Sigmoid colon (tissue), 7 donors: ENCODE data around the gene C10orf105. TPM values are rescaled to one million over a fixed set of nuclear protein-coding genes. Genes with fewer than 3 reads are reported as not detected.
A peak's percentile ranks its signal among the peaks of the same experiment; 100 is the strongest.

ENCODE experiments used
- DNase-seq: peaks from one replicate; pipeline ENCODE4 v3.0.0-alpha.2; 2019
- H3K27ac ChIP-seq, 4 donors: fragments of 200-600 bp; sonication (generic); one replicate each; pipeline ENCODE4 v1.5.1; 2016 to 2019; ENCODE audit warnings: mild to moderate bottlenecking in 1 of 4
- H3K27me3 ChIP-seq, 3 donors: fragments of 200-600 bp; sonication (generic); one replicate each; pipeline ENCODE4 v1.5.1; 2019; ENCODE audit warnings: mild to moderate bottlenecking in 1 of 3
- H3K36me3 ChIP-seq, 4 donors: fragments of 200-600 bp; sonication (generic); one replicate each; pipeline ENCODE4 v1.5.1; 2016 to 2019
- H3K4me1 ChIP-seq, 4 donors: fragments of 200-600 bp; sonication (generic); one replicate each; pipeline ENCODE4 v1.5.1; 2017 to 2019
- H3K4me3 ChIP-seq, 4 donors: fragments of 200-600 bp; sonication (generic); one replicate each; pipeline ENCODE4 v1.5.1; 2017 to 2019; ENCODE audit warnings: mild to moderate bottlenecking in 2 of 4, moderate library complexity in 1 of 4
- H3K9me3 ChIP-seq, 4 donors: fragments of 200-600 bp in 3 of 4; sonication (generic) in 3 of 4; one replicate each; pipeline versions ENCODE4 v1.5.1 to v1.6.1; 2013 to 2019
- CTCF ChIP-seq, 4 experiments: fragments of 450-650 bp in 3 of 4; fragments of 200-600 bp in 1 of 4; IDR thresholded peaks; one replicate each; pipeline ENCODE4 v1.5.1; 2016 to 2019; ENCODE audit warnings: antibody characterized with exemption in 4 of 4, mild to moderate bottlenecking in 3 of 4, moderate library complexity in 2 of 4
- EP300 ChIP-seq, 4 donors: sonication (generic); formaldehyde crosslinking; IDR thresholded peaks; one replicate each; pipeline ENCODE4 v1.6.1; 2017; ENCODE audit warnings: antibody characterized with exemption in 4 of 4
- POLR2A ChIP-seq, 2 donors: fragments of 450-650 bp; IDR thresholded peaks; one replicate each; pipeline ENCODE4 v1.6.1; 2016; ENCODE audit warnings: antibody characterized with exemption in 2 of 2, mild to moderate bottlenecking in 2 of 2, moderate library complexity in 2 of 2
- POLR2AphosphoS5 ChIP-seq, 4 donors: sonication (generic); formaldehyde crosslinking; IDR thresholded peaks; one replicate each; pipeline ENCODE4 v1.6.1; 2017; ENCODE audit warnings: antibody characterized with exemption in 4 of 4
- WGBS, 2 donors: extraction: QIAGEN DNeasy Blood & Tissue Kit; methylation state at CpG; one replicate each; pipeline ENCODE4 v1.1.7; 2013; 5-methylcytosine and 5-hydroxymethylcytosine counted together
- intact Hi-C: fragments of 100-400 bp; cut with DNase I; formaldehyde crosslinking; loops from one replicate; pipeline ENCODE4 v1.15.1; 2023
- polyA plus RNA-seq, 3 donors: library from polyadenylated mRNA; stranded (reverse); fragments of 200-250 nt; gene quantifications; one replicate each; pipeline ENCODE4 v1.2.3, GENCODE V29; 2013
- total RNA-seq, 4 donors: library from RNA; depleted of rRNA; stranded (reverse); fragments of >200 nt; gene quantifications; one replicate each; pipeline ENCODE4 v1.1.0, GENCODE V29; 2016
- donor health status: healthy with polysubstance abuse.
- donor health status: Bipolar disorder and iron deficiency.
- donor health status: healthy.

The C10orf105 gene
- total and polyA plus RNA-seq, 7 donors: 0.25 to 0.55 TPM; not detected in 5

DNA sequence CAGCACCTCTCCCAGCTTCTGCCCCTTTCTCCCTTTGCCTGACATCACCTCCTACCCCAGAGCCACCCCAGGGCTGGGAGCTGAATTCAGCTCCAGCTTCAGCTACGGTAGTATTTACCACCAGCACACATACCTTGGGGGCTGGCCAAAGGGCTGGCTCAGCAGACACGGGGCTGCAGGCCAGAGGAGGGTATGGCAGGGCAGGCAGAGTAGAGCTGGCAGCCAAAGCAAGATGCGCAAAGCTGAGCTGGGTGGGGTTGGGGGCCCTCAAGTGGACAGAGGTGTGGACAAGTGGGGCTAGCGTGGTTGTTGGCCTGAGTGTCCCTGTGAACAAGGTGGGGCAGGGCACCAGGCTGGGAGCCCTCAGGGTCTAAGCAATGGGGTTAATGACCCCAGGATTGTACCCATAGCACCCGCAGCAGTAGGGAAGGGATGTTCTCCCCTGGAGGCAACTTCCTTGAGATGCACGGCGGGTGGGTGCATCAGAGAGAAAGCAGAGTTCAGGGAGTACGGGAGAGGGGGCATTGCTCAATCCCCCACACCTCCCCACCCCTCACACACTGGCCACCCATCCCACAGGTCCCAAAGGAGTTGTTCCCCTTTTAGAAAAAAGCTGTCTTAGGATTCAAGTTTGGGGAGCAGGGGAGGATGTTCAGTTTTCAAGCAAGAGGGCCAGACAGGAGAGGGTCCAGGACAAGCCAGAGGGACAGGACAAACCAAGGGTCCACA is 45.8 kb upstream of the C10orf105 start:
- peak in 3 of 4 donors; percentile 24 to 53 (median 53) for TF ChIP-seq POLR2AphosphoS5 (IDR thresholded peaks at IDR 0.05)
- TF ChIP-seq EP300 (IDR thresholded peaks at IDR 0.05): no peak
- peak in 2 of 4 experiments; percentile 3 to 31 for TF ChIP-seq CTCF (IDR thresholded peaks at IDR 0.05)
- peaks cover 0 to 98% (median 87%) of the 10 kb centered on the region in 4 donors for H3K4me1 ChIP-seq
- H3K27me3 ChIP-seq: no peaks in the 10 kb centered on the region
- no peak overlapping the region for H3K4me3 ChIP-seq
- peaks cover 0 to 23% (median 12%) of the 10 kb centered on the region in 4 donors for H3K36me3 ChIP-seq
- DNase-seq: peak; percentile 91
- no peaks in the 10 kb centered on the region for H3K9me3 ChIP-seq
- 68 to 71% methylated on average over 8 of the region's 8 CpGs for WGBS, 2 donors
- intact Hi-C loops: loop anchor here (2.0 to 5.0 kb wide), 2 partner anchors 53 to 87 kb away; partner anchors contain the start of gene PSAP
- peak overlapping the region; percentile 89 to 98 (median 92) for H3K27ac ChIP-seq

DNA sequence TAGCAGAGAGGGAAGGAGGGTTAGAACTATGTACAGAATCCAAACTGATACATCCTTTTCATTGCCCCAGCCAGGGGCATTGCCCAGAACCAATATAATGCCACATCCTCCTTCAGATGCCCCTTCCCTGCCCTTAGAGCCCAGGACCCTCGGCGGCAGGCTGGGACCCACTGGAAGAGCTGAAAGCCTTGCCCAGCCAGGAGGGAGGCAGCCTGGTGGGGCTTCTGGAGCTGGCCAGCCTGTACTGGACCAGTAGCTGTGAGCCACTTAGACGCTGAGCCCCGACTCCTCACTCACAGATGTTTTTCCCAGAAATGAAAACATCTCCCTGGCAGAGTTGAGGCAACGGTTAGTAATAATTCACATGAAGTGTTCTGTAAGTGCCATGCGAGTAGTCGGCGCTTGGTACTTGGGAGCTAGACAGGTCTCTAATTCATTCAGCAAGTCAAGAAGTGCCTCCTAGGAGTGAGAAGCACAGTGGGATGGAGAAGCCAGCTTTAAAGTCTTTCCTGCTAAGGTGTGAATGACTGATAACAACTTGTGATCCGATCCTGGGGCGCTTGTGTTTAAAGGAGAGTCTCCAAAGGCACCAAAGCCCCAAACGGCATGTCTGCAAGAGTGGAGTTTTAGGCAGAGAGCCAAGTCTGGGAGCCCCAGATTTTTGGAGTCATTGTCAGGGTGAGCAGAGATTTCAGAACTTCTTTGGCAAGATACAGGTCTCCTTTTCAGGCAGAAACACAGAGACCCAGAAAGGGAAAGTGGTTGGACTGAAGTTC is 44.0 kb upstream of the C10orf105 start:
- H3K4me3 ChIP-seq: no peak overlapping the region
- no peaks in the 10 kb centered on the region for H3K9me3 ChIP-seq
- H3K27me3 ChIP-seq: no peaks in the 10 kb centered on the region
- 76 to 81% methylated on average over 11 of the region's 11 CpGs for WGBS, 2 donors
- intact Hi-C loops: loop anchor here (2.0 kb wide), 1 partner anchor 51 kb away; no protein-coding TSS in a partner anchor
- DNase-seq: no peak
- peak overlapping the region; percentile 89 to 98 (median 92) for H3K27ac ChIP-seq
- peaks cover 0 to 83% (median 70%) of the 10 kb centered on the region in 4 donors for H3K4me1 ChIP-seq
- no peak for TF ChIP-seq EP300 (IDR thresholded peaks at IDR 0.05)
- no peak for TF ChIP-seq CTCF (IDR thresholded peaks at IDR 0.05)
- TF ChIP-seq POLR2A (IDR thresholded peaks at IDR 0.05): no peak
- no peak for TF ChIP-seq POLR2AphosphoS5 (IDR thresholded peaks at IDR 0.05)
- H3K36me3 ChIP-seq: peaks cover 0 to 32% (median 17%) of the 10 kb centered on the region in 4 donors

DNA sequence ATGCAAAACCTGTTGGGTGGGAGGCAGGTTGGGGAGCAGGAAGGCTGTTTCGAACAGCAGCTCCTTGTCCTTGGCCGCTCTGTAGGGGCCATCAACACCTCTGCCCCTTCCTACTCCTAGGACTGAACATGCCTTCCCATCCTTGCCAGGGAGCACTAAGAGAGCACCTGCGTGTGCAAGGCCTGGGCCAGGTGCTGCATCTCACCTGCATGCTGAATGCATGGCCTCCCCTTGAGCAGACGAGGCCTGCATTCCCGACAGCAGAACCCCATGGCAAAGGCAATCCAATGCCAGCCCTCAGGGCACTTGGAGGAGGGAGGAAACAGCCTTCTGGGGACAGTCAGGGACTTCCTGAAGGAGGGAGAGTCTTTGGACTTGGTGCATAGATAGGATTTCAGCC is 42.7 kb upstream of the C10orf105 start:
- Histone ChIP-seq H3K27me3 (no peaks in the 10 kb centered on the region), H3K4me3 (no peak overlapping the region), H3K36me3 (peaks cover 3 to 37% (median 20%) of the 10 kb centered on the region in 4 donors), H3K4me1 (peaks cover 0 to 71% (median 58%) of the 10 kb centered on the region in 4 donors), H3K27ac (peak overlapping the region in 1 of 4 donors; percentile 25), H3K9me3 (no peaks in the 10 kb centered on the region)
- no peak for TF ChIP-seq POLR2A (IDR thresholded peaks at IDR 0.05)
- no peak for TF ChIP-seq CTCF (IDR thresholded peaks at IDR 0.05)
- WGBS, 2 donors: 91 to 93% methylated on average over 5 of the region's 5 CpGs
- DNase-seq: no peak
- intact Hi-C loops: no loop called here

GRCh38 chr10:71761541-71762113 is 42.0 kb upstream of the C10orf105 start:
- H3K4me3 ChIP-seq: no peak overlapping the region
- DNase-seq: no peak
- no peak overlapping the region for H3K27ac ChIP-seq
- TF ChIP-seq EP300 (IDR thresholded peaks at IDR 0.05) (no peak), POLR2A (IDR thresholded peaks at IDR 0.05) (no peak), CTCF (IDR thresholded peaks at IDR 0.05) (no peak), POLR2AphosphoS5 (IDR thresholded peaks at IDR 0.05) (no peak)
- peaks cover 0 to 65% (median 54%) of the 10 kb centered on the region in 4 donors for H3K4me1 ChIP-seq
- H3K9me3 ChIP-seq: no peaks in the 10 kb centered on the region
- intact Hi-C loops: no loop called here
- 93 to 94% methylated on average over 26 of the region's 26 CpGs for WGBS, 2 donors
- peaks cover 3 to 37% (median 20%) of the 10 kb centered on the region in 4 donors for H3K36me3 ChIP-seq
- H3K27me3 ChIP-seq: no peaks in the 10 kb centered on the region
